ENCODE data around the gene LMTK3. TPM values are rescaled to one million over a fixed set of nuclear protein-coding genes. Genes with fewer than 3 reads are reported as not detected.

The LMTK3 gene, protein sequence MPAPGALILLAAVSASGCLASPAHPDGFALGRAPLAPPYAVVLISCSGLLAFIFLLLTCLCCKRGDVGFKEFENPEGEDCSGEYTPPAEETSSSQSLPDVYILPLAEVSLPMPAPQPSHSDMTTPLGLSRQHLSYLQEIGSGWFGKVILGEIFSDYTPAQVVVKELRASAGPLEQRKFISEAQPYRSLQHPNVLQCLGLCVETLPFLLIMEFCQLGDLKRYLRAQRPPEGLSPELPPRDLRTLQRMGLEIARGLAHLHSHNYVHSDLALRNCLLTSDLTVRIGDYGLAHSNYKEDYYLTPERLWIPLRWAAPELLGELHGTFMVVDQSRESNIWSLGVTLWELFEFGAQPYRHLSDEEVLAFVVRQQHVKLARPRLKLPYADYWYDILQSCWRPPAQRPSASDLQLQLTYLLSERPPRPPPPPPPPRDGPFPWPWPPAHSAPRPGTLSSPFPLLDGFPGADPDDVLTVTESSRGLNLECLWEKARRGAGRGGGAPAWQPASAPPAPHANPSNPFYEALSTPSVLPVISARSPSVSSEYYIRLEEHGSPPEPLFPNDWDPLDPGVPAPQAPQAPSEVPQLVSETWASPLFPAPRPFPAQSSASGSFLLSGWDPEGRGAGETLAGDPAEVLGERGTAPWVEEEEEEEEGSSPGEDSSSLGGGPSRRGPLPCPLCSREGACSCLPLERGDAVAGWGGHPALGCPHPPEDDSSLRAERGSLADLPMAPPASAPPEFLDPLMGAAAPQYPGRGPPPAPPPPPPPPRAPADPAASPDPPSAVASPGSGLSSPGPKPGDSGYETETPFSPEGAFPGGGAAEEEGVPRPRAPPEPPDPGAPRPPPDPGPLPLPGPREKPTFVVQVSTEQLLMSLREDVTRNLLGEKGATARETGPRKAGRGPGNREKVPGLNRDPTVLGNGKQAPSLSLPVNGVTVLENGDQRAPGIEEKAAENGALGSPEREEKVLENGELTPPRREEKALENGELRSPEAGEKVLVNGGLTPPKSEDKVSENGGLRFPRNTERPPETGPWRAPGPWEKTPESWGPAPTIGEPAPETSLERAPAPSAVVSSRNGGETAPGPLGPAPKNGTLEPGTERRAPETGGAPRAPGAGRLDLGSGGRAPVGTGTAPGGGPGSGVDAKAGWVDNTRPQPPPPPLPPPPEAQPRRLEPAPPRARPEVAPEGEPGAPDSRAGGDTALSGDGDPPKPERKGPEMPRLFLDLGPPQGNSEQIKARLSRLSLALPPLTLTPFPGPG (N-terminal part only)
- 0.51 to 0.76 TPM (median 0.68 TPM) in 3 replicates for polyA plus RNA-seq
- polyA plus RNA-seq (2011; ENCODE audit: low read depth) = 0.64 TPM
- 0.12 and 0.71 TPM in 2 replicates for polyA plus RNA-seq (2011; cell fraction: cytosol; rRNA removed)
- polyA plus RNA-seq (2011; cell fraction: nucleus; rRNA removed) = 1.6 and 2.4 TPM in 2 replicates
- 1.2 and 4.2 TPM in 2 replicates for polyA plus RNA-seq (2012; ENCODE audit: low replicate concordance)
- polyA minus RNA-seq = 0.13 to 0.56 TPM (median 0.20 TPM) in 3 replicates
- polyA minus RNA-seq (2011; cell fraction: cytosol; rRNA and poly(A)+ RNA removed) = 1.5 TPM
- polyA minus RNA-seq (2011; cell fraction: nucleus; rRNA and poly(A)+ RNA removed) = 1.7 and 1.8 TPM in 2 replicates

DNA sequence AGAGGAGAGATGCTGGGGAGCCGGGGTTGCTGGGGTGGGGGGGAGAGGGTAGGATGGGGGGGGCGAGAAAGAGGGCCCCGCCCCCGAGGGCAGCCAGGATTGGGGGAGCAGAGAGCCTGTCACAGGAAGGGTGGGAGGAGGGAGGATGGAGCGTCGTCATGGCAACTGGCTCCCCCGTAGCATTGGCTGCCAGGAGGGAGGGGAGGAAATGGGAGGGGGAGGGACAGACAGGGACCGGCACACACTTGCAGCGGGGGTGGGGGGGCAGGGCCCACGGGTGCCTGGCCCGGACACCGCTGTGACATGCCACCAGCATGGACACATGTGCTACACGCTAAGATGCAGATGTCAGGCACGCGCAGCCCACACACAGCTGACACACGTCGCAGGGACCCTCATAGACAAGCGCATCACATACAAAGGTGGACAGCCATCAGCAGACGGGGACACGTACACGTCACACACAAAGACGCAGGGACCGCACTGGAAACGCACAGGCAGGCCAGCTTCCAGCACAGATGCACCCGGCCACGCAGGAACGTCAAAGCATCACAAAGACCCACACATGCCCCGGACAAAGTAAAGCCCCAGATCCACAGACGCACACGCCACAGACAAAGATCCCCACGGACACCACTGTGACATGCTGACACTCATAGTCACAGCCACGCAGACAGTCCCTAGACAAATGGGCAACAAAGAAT, at the start of gene LMTK3:
TSS of gene LMTK3 (minus strand) at position 36 of the 704 bp plus-strand sequence. CDS start 259 bp downstream, outside the sequence.
- TF ChIP-seq, protein P1, sequence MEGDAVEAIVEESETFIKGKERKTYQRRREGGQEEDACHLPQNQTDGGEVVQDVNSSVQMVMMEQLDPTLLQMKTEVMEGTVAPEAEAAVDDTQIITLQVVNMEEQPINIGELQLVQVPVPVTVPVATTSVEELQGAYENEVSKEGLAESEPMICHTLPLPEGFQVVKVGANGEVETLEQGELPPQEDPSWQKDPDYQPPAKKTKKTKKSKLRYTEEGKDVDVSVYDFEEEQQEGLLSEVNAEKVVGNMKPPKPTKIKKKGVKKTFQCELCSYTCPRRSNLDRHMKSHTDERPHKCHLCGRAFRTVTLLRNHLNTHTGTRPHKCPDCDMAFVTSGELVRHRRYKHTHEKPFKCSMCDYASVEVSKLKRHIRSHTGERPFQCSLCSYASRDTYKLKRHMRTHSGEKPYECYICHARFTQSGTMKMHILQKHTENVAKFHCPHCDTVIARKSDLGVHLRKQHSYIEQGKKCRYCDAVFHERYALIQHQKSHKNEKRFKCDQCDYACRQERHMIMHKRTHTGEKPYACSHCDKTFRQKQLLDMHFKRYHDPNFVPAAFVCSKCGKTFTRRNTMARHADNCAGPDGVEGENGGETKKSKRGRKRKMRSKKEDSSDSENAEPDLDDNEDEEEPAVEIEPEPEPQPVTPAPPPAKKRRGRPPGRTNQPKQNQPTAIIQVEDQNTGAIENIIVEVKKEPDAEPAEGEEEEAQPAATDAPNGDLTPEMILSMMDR (optimal IDR thresholded peaks at IDR 0.05 in 1 of 3, IDR thresholded peaks at IDR 0.05 in 1 of 3, conservative IDR thresholded peaks at IDR 0.05 in 1 of 3; ENCODE audit: extremely low read depth in 1 of 3, insufficient read depth in 2 of 3, low read length in 3 of 3) = no peak
- no peak for TF ChIP-seq EZH2 (IDR thresholded peaks at IDR 0.05; ENCODE audit: low read length)
- Histone ChIP-seq H3K9me3 (ENCODE audit: control insufficient read depth, low read depth, low read length) (no peaks in the 10 kb centered on the region), H4K20me1 (ENCODE audit: control insufficient read depth, extremely low read depth, insufficient read depth, low read length) (no peaks in the 10 kb centered on the region), H3K4me3 (ENCODE audit: control insufficient read depth in 2 of 3, extremely low read depth in 1 of 3, insufficient read depth in 2 of 3, low read depth in 1 of 3, low read length in 3 of 3) (peak within 1 kb of the TSS in 1 of 3 experiments; percentile 43), H3K79me2 (ENCODE audit: control insufficient read depth, insufficient read depth, low read length) (no peaks in the 10 kb centered on the region), H2AFZ (ENCODE audit: control insufficient read depth, low read length) (peak within 1 kb of the TSS; percentile 46), H3K9ac (ENCODE audit: control insufficient read depth, extremely low read depth, insufficient read depth, low read length) (no peak within 1 kb of the TSS), H3K27me3 (ENCODE audit: control insufficient read depth, extremely low read depth, insufficient read depth, low read length) (peaks cover 21% of the 10 kb centered on the region), H3K4me2 (ENCODE audit: control insufficient read depth, extremely low read depth, insufficient read depth, low read depth, low read length) (peak within 1 kb of the TSS; percentile 60), H3K9me1 (ENCODE audit: control insufficient read depth, extremely low read depth, insufficient read depth, low read length) (no peaks in the 10 kb centered on the region), H3K36me3 (ENCODE audit: control insufficient read depth in 2 of 2, extremely low read depth in 1 of 2, insufficient read depth in 2 of 2, low read length in 2 of 2) (no peaks in the 10 kb centered on the region), H3K4me1 (ENCODE audit: control insufficient read depth, extremely low read depth, insufficient read depth, low read length) (peaks cover 2% of the 10 kb centered on the region), H3K27ac (ENCODE audit: control insufficient read depth, insufficient read depth, low read length) (no peak within 1 kb of the TSS)
- dilution Hi-C loops (cut with MboI; ENCODE audit: extremely low pct_ligation_motif_present, low sequenced_read_pairs) = no loop called here
- FAIRE-seq = no peak
- DNase-seq (ENCODE audit: low read depth, low spot score) = no peak

DNA sequence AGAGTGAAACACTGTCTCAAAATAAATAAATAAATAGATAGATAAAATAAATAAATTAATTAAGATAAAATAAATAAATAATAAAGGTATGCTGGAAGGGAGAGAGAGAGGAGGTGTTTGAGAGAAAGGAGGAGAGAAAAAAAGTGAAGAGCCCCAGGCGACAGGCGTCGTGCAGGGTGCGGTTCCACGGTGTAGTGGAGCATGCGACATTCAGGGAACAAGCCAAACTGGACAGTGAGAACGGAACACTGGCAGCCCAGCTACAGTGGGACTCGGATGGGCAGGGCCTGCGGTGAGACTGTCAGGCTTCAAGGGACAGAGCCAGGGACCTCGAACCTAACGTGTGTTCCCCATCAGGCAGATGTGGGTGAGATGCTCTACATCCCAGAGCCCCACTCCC, 49.8 kb upstream of the LMTK3 start:
- Histone ChIP-seq H3K27me3 (ENCODE audit: control insufficient read depth, extremely low read depth, insufficient read depth, low read length) (no peaks in the 10 kb centered on the region), H3K36me3 (ENCODE audit: control insufficient read depth in 2 of 2, extremely low read depth in 1 of 2, insufficient read depth in 2 of 2, low read length in 2 of 2) (no peaks in the 10 kb centered on the region), H3K4me2 (ENCODE audit: control insufficient read depth, extremely low read depth, insufficient read depth, low read depth, low read length) (no peak overlapping the region), H3K4me3 (ENCODE audit: control insufficient read depth in 2 of 3, extremely low read depth in 1 of 3, insufficient read depth in 2 of 3, low read depth in 1 of 3, low read length in 3 of 3) (no peak overlapping the region), H3K9ac (ENCODE audit: control insufficient read depth, extremely low read depth, insufficient read depth, low read length) (no peak overlapping the region), H2AFZ (ENCODE audit: control insufficient read depth, low read length) (no peak overlapping the region), H3K79me2 (ENCODE audit: control insufficient read depth, insufficient read depth, low read length) (no peaks in the 10 kb centered on the region), H3K4me1 (ENCODE audit: control insufficient read depth, extremely low read depth, insufficient read depth, low read length) (peaks cover 5% of the 10 kb centered on the region), H3K9me1 (ENCODE audit: control insufficient read depth, extremely low read depth, insufficient read depth, low read length) (no peaks in the 10 kb centered on the region), H4K20me1 (ENCODE audit: control insufficient read depth, extremely low read depth, insufficient read depth, low read length) (no peaks in the 10 kb centered on the region), H3K9me3 (ENCODE audit: control insufficient read depth, low read depth, low read length) (no peaks in the 10 kb centered on the region), H3K27ac (ENCODE audit: control insufficient read depth, insufficient read depth, low read length) (no peak overlapping the region)
- FAIRE-seq (no peak), DNase-seq (ENCODE audit: low read depth, low spot score) (no peak)
- dilution Hi-C loops (cut with MboI; ENCODE audit: extremely low pct_ligation_motif_present, low sequenced_read_pairs) = no loop called here
- TF ChIP-seq EZH2 (IDR thresholded peaks at IDR 0.05; ENCODE audit: low read length) = no peak
- TF ChIP-seq, protein P1 (optimal IDR thresholded peaks at IDR 0.05 in 1 of 3, IDR thresholded peaks at IDR 0.05 in 1 of 3, conservative IDR thresholded peaks at IDR 0.05 in 1 of 3; ENCODE audit: extremely low read depth in 1 of 3, insufficient read depth in 2 of 3, low read length in 3 of 3) = no peak

Data from keratinocyte (primary cell).